NCI-H1048 (cell line): Measurements from ENCODE around the gene XPNPEP1.
"Not testable (repeated sequence)": the region's sequence is repeated elsewhere in the genome, so short reads cannot be mapped to it uniquely, and the experiment has no call there.

Experiments used
- DNase-seq: peaks from one replicate; lab custom pipeline; 2025; lab: John Stamatoyannopoulos, UW

Gene XPNPEP1

DNA sequence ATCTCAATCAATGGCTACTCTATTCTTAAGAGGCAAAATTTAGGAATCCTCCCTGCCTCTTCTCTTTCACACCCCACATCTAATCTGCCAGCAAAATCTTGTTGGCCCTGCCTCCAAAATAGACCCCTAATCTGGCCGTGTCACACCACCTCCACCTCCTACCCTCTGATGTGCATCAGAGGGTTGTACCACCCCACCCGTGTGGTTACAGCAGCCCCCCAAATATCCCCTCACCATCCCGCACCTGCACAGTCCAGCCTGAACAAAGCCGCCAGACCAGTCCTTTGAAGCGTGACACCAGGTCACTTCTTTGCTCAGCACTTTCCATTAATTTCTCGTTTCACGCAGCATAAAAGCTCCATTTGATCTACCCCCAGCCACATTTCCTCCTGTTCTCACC, 776 bp upstream of the XPNPEP1 start:
- no peak for DNase-seq

DNA sequence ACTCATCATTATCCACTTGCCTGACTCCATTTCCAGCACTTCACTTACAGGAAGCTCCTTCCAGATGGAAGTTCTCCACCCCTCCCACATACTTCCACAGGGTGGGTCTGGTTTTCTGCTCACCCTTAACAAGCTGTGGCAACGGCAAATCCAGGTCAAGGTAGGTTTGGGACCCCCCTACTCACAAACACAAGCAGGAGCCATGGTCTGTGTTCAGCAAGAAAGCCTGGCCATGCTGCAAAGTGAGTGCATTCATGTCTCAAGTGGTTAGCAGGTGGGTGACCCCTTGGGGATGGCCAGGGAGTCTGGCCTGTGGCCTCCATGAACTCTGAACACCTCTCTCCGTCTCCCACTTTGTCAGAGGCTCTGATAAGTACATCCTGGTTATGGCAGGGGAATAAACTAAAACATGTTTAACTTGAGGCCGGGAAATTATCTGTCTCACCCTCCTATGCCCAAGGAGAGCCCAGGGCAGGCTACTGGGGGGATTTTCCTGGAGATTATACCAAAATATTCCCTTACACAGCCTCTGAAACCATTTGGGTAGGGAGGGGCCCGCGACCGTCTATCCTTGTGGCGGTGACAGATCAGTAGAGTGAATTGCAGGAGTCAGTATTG, 844 bp downstream of the XPNPEP1 start:
- DNase-seq, result no peak

DNA sequence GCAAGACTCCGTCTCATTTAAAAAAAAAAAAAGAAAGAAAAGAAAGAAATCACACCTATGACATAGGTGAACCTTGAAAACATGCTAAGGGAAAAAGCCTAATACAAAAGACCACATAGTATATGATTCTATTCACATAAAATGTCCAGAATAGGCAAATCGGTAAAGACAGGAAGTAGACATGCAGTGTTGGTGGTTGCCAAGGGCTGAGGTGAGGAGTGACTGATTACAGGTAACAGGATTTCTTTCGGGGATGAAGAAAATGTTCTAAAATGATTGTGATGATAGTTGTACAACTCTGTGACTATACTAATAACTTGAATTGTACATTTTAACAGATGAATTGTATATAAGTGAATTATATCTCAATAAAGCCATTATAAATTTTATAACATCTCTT, 3.3 kb downstream of the XPNPEP1 start:
- no peak for DNase-seq

DNA sequence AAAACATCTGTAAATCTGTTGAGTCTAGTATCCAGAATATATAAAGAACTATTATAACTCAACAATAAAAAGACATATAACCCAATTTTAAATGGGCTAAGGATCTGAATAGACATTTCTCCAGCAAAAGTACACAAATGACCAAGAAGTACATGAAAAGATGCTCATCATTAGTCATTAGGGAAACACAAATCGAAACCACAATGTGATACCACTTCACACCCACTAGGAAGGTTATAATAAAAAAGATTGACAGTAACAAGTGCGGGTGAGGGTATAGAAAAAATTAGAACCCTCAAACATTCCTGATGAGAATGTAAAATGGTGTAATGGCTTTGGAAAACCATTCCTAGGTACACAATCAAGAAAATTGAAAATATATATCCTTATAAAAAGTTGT, 4.1 kb downstream of the XPNPEP1 start:
- DNase-seq, result no peak

DNA sequence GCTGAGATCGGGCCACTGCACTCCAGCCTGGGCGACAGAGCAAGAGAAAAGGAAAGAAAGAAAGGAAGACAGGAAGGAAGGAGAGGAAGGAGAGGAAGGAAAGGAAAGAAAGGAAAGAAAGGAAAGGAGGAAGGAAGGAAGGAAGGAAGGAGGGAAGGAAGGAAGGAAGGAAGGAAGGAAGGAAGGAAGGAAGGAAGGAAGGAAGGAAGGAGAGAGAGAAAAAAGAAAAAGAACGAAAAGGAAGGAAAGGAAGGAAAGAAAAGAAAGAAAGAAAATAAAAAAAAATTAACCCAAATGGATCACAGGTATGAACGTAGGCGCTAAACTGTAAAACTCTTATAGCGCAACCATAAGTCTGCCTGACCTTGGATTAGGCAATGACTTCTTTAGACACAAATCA, 4.6 kb downstream of the XPNPEP1 start:
- DNase-seq, result not testable (repeated sequence)

DNA sequence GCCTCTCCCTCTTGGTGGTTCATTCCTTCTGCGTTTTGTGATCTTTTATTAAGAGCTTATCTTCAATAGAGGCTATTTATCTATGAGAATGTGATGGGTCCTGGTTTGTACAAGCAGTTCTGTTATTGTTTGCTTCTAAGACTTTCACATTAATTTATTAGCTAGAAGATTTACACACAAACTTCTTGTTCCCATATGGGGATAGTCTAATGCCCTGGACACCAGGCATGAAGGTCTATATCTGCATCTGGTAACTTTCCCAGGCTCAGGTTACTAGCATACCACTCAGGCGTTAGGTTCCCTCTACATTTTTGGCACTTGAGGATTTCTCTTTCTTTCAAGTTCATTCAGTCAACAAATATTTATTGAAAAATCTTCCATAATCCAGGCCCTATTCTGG, 7.7 kb downstream of the XPNPEP1 start:
- DNase-seq, result no peak

DNA sequence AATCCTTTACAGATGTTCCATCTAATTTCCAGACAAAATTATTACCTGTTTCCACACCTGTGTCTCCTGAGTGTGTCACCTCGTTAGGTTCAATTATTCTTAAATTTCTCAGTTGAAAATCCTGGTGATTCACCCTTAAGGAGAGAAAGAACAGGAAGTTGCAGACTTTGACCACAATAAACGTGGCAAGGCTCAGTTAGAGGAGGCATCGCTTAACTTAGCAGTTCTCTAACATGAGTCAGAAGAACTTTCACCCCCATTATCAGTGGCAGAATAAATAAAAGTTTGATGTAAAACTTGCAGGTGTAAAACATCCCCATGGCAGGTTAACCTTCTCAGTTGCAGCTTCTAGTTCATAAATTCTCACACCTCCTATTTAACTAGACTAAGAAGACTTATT, 8.3 kb downstream of the XPNPEP1 start:
- DNase-seq, result no peak

DNA sequence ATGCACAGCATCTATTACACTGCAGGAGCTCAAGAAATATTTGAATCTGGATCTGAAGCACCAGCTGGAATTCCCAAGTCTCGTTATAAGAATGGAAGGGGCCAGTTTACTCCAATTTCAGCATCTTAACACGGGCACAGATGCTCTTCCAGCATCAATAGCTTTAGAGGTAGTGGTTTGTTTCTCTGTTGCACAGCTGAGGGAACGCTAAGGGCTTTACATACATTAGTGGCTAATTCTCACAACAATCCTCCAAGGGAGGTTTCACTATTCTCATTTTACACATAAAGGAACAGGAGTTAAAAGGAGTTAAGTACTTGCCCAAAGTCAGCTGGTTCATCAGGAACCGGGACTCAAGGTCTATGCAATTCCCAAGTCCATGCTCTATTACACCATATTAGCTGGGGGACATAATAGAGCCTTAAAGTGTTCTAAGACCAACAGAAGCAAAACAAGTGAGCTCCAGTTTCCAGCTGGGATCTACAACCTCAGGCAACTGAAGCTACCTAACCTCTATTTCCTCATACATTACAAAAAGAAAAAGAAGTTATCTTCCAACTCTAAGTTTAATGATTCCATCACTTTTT, 9.9 kb downstream of the XPNPEP1 start:
- DNase-seq, result no peak

DNA sequence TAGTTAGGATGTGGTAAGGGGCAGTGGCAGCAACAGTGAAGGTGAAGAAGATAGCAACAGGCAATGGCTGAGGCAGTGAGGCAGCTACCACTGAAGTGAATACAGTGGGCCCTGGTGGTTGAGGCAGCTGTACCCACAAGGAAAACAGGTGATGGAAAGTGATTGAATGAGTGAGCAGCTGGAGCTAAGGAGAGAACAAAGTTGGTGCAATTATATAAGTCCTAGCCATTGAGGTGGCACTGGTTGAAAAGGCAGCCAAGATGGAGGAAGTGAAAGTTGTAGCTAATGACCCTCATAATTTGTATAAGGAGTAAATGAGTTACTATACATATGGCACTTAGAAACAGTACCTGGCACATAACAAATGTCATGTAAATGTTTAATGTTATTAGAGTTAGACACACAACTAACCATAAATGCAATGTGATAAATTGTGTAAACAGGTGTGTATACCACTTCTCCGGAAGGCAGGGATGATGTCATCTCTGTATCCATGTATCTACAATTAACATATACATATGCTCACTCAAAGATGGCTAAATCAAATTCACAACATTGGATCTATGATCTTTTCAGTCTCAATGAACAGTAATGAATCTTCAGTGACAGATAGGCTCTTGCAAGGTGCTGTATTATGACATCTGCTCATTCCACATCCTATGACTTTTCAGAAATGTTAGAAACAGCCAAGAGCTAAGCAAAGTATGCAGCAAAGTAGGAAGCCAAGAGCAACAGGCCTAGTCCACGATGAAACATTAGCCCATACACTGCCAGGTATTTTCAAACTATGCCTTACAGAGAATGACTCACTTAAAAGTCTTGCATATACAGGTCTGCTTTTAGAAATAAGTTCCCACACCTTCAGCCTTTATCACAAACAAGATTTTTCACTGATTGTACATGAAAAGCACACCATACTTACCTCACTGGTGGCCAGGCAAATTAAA, 10.7 kb downstream of the XPNPEP1 start:
- no peak for DNase-seq

DNA sequence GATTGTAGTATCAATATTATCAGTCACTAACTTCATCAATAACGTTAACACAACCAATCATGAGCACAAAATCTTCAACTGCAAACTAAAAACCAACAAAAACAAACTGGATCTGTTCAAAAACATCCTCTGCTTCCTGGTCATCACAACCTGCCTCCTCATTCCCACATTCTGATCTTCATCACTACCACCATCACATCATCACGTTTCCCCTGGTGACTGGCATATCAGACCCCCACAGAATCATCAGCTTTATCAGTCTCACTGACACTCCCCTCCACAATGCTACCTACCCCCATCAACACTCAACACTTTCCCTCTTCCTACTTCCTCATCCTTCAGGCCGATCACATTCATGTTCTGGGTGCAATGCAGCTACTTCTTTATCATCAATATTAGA, 11.4 kb downstream of the XPNPEP1 start:
- DNase-seq, result no peak

DNA sequence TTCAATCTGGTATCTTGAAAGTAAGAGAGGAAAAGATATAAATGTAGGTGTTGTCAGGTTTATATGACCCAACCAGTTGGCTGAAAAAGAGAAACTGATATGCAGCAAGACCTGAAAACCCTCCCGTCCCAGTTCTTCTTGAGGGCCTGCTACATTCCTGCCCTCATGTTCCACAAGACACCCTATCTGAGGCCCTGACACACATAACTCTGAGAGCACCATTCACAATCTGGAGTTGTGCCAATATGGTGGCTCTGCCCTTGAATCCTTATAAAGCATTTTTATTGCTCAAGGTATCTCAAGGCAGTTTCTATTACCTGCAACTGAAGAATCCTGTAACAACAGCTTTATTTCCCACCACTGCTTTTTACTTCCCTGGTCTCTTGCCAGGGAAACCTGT, 17.0 kb downstream of the XPNPEP1 start:
- no peak for DNase-seq

DNA sequence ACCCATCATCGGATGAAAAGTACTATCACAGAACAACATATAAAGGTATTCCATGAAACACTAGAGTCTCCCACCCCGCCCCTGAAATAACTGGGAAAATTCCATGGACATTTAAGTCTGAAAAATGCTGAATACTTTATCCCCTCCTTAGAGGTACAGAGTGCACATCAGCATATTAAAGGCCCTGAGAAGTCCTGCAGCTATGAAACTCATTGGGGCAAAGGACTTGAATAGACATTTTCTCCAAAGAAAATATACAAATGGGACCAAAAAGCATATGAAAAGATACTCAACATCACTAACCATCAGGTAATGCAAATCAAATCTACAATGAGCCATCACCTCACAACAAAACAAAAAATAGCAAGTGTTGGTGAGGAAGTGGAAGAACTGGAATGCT, 18.9 kb downstream of the XPNPEP1 start:
- DNase-seq, result no peak

DNA sequence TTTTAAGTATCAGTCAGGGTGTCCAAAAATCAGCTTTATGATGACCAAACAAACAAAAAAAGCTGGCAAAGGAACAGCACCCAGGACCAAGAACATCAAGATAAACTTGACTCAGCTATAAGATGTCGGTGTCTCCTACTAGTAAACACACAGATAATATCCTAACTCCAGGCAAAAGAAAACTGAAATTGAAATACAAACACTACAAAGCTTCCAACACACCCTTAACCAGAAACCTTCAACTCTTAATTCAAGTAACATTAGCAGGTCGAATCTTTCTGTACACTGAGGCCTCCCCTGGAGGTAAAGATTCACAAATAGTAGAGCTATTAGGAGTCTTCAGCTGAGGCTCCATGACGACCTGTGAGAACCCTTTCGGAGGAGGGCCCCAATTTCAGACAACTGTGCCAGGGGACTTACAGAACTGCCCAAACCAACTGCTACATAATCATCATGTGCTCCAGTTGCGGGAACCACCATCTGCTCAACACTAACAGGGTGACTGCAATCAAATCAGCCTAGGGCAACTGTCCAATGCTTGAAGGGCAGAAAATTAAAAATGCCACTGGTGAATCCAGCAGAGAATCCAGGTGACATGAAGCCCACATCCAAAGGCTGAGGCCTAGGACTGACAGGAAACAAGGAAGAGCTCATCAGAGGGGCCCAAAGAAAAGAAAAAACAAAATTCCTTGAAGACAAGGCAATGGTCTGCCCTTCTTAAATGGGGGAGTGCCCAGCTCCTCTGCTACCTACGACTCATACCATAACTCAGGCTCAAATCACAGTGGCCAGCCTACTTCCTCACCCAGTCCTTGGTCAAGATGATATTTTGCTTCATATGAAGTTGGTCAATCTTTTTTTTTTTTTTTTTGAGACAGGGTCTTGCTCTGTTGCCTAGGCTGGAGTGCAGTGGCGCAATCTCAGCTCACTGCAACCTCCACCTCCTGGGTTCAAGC, 20.0 kb downstream of the XPNPEP1 start:
- no peak for DNase-seq

DNA sequence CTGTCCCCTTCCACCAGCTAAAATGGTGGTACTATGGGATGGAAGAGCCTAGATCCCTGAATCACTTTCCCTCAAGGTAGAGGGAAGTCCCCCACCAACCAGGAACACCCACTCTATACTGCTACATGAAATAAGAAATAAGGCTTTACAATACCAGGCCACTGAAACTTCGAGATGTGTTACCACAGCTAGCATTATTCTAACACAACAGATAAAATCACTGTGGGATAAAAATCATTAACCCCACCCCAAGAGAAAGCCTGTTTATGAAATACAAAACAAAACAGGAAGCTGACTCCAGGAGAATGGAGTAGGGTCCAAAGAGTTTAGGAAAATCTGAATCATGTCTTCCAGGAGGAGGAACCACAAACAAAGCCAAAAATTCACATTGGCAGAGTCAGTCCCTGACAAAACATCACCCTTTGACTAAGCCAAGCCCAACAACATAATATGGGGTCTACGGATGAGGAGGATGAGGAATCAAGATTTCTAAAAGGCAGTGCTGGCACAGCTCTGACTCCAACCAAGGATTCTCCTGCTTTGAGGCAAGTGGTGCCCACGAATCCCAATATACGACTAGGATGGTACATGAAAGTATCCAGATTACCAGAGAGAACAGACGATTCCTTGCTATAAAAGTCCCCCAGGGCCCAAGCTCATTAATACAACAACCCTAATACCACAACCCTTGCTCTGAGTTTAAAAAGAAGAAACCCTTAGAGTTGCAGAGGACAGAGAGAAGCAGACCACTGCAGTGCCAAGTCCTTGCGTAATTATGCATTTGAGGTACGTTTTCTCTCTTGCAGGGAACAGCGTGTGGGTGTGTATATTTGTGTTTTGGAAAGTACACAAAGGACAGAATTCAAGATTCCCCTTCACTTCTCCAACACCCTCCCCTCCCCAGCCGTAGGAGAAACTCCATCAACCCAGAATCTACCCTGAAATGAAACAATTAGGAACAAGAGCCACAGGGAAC, 23.7 kb downstream of the XPNPEP1 start:
- DNase-seq, result no peak

DNA sequence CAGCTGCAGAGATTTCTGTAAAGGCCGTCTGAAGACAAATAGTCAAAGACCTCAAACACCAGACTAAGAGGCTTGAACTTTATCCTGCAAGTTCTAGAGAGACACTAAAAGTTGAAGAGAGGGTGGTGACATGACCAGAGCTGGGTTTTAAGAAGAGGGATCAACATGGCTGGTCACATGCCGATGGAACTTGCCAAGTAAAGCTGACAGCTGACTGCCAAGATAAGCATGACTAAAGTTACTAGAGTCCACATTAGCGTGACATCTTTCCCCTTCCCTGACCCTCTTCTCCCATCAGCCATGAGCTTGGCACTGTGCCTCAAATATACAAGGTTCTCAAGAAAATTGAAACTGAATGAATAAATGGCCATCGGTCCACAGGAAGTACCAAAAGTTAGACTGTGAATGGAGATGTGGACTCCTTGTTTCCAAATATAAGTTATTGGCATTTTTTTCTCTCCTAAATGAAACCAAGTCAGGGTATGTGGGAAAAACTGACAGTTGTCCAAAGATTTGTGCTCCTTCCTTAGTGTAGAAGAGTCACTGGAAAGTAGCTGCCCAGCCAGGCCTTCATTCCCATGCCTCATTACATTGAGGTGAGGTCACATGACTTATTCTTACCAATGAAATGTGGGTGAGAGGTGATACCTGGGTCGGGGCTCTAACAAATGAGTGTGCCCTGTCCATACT, 24.5 kb downstream of the XPNPEP1 start:
- no peak for DNase-seq

DNA sequence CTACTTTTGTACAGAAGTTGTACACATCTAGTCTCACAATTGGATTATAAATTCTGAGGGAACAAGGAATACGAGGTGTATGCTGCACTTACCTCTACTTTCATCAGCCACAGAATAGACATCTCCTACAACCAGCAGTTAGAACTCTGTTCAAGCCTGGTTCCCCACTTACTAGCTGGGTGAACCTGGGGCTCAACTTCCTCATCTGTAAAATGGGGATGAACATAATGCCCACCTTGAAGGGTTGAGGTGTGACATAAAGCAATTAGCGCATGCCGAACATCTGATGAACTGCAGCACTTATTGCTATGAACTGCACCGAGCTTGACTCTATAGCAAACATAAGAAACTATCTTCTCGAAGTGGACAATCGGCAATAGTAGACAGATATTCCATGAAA, 25.3 kb downstream of the XPNPEP1 start:
- DNase-seq, result no peak

DNA sequence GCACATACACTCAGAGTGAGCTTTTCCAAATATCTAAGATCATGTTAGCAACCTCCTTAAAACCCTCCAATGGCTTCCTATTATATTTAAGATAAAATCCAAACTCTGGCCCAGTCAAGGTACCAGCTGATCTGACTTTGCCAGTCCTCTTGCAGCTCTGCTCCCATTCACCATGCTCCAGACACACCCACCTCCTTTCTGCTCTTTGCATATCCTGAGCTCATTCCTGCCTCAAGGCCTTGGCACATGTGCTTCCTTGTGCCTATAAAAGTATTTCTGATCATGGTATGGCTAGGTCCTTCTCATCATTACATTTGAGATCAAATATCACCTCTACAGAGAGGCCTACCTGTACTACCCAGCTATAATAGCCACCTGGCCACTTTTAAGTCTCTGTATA, 27.5 kb downstream of the XPNPEP1 start:
- DNase-seq, result no peak

DNA sequence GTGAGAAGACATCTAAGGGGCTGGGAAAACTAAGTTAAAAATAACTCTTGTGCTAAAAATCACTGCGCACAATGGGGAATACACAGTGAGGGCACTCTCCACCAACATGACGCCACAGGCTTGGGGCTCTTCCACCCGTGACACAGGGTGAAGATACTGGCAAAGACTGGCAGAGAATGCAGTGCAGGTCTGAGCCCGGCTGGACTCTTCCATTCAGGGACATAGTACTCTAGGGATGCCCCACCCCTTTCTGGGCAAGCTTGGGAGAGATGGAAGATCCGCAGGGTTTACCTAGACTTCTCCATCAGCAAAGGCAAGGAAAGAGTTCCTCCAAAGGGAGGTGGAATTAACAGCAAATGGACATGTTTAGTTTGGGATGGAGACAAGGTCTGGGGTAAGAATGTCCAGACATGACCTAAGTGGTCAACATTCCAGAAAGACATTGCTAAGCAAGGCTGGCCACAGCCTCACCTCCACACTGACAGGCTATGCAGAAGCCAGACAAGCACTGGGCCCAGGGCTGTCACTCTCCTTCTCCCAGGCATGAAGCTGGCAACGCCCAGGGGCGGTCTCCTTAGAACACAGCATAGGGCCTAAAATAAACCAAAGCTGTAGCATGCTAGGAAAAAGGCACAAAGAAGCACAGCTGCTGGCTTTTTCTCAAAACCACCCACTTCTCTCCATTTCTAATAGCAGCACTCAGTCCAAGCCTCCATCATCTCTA, 28.1 kb downstream of the XPNPEP1 start:
- no peak for DNase-seq

DNA sequence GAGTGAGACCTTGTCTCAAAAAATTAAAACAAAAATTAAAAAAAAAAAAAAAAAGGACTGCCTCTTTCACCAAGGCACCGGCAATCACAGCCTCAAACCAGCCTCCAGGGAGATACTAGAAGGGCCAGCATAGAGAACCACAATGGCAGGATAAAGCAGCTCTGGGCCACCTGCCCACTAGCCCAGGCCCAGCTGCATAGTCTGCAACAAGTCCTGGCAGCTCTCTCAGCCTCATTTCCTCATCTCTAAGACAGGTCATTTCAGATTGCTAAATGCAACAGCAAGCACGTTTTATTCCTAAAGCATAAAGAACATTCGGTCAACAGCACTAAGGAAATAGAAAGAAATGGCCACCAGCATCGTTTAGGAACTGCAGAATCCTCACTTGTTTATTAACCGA, 28.8 kb downstream of the XPNPEP1 start:
- DNase-seq, result no peak

DNA sequence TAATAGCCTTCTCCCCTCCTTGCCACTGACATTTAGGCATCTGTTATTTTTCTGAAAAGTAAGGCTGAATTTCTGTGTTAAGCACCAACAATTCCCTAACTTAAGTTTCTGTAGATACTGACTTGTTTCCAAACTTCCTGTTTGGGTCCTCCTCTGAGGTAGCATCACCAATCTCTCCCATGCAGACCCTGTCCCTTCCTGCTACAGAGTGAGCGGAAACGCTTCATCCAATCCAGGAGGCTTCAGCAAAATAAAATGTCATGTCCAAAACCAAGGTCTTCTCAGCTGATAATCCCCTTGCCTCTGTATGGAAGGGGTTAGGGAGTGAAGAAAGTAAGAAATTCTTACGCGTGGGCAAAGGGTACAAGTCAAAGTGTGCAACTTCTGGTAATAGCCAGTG, 29.9 kb downstream of the XPNPEP1 start:
- no peak for DNase-seq
